Measurements from ENCODE around the gene ERO1A. TPM values are rescaled to one million over a fixed set of nuclear protein-coding genes. Genes with fewer than 3 reads are reported as not detected.

ERO1A gene
- total RNA-seq, 1 donor from 2014 or later = 31.5 TPM

DNA sequence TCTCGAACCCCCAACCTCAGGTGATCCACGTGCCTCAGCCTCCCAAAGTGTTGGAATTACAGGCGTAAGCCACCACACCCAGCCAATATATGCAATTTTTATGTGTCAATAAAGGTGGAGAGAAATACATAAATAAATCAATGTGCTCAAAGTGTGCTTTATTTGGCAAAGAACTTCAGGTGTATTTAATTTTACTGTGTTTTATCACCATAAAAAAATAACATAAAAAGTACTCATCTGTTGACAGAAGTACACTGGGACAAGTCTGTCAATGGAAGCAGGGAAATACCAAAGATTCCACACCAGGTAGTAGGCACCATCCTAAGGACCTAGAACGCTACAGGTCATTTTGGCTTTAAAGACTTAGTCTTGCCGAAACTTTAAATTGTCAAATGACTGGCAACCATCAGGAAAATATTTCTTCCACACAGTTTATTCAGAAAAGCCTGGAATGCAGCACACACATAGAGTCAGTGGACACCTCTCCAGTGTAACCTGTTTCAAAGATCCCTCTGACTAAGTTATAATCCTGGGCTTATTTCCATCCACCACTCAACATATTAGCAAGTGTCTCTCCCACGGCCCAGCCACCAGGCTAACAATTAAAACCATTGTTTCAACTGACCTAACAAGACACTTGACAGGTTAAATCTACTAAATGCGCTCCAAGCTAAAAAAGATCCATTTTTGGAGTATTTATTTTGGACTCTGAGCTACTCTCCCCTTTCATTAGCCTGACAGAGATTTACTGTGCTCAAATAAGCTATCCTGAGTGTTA lies 4.2 kb downstream of the ERO1A start:
- POLR2A ChIA-PET = interaction anchor here (1.2 kb wide), 1 partner anchor 37 kb away, joined by 3 read pairs; no protein-coding TSS in a partner anchor

DNA sequence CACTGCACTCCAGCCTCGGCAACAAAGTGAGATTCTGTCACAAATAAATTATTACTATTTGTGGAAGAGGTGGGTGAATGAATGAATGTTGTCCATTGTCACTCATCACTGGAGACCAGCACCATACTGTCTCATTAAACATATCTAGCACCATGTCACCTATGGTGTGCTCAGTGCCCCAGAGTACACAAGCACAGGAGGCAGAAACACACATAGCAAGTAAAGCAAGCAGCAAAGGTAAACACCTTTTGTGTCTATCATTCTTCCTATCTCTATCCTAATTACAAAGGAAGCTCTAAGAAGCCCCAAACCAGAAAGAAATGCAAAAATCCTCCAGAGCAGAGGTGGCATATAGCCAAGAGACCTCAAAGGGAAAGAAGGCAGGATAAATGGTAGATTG lies 9.2 kb downstream of the ERO1A start:
- POLR2A ChIA-PET = no interaction called here
- H3K36me3 Mint-ChIP-seq (ENCODE audit: low read depth) = peaks cover 1% of the 10 kb centered on the region
- no peaks in the 10 kb centered on the region for H3K9me3 Mint-ChIP-seq
- CTCF ChIA-PET = no interaction called here
- intact Hi-C loops (cut with micrococcal nuclease) = no loop called here
- no peak for ATAC-seq (ENCODE audit: low read depth)
- DNase-seq = no peak
- H3K4me3 Mint-ChIP-seq = no peak overlapping the region
- TF ChIP-seq, protein P1, sequence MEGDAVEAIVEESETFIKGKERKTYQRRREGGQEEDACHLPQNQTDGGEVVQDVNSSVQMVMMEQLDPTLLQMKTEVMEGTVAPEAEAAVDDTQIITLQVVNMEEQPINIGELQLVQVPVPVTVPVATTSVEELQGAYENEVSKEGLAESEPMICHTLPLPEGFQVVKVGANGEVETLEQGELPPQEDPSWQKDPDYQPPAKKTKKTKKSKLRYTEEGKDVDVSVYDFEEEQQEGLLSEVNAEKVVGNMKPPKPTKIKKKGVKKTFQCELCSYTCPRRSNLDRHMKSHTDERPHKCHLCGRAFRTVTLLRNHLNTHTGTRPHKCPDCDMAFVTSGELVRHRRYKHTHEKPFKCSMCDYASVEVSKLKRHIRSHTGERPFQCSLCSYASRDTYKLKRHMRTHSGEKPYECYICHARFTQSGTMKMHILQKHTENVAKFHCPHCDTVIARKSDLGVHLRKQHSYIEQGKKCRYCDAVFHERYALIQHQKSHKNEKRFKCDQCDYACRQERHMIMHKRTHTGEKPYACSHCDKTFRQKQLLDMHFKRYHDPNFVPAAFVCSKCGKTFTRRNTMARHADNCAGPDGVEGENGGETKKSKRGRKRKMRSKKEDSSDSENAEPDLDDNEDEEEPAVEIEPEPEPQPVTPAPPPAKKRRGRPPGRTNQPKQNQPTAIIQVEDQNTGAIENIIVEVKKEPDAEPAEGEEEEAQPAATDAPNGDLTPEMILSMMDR (IDR thresholded peaks at IDR 0.05) = no peak
- H3K27ac Mint-ChIP-seq = no peak overlapping the region
- H3K27me3 Mint-ChIP-seq = no peaks in the 10 kb centered on the region
- peaks cover 31% of the 10 kb centered on the region for H3K4me1 Mint-ChIP-seq

More for the DNA sequence above, 4.2 kb downstream of the ERO1A start:
- no peak for ATAC-seq (ENCODE audit: low read depth)
- Mint-ChIP-seq H3K27me3 (no peaks in the 10 kb centered on the region), H3K27ac (no peak overlapping the region), H3K4me3 (no peak overlapping the region), H3K4me1 (peaks cover 45% of the 10 kb centered on the region), H3K9me3 (no peaks in the 10 kb centered on the region), H3K36me3 (ENCODE audit: low read depth) (peaks cover 6% of the 10 kb centered on the region)
- CTCF ChIA-PET = no interaction called here
- intact Hi-C loops (cut with micrococcal nuclease) = no loop called here
- TF ChIP-seq, protein P1 (IDR thresholded peaks at IDR 0.05) = no peak
- no peak for DNase-seq

DNA sequence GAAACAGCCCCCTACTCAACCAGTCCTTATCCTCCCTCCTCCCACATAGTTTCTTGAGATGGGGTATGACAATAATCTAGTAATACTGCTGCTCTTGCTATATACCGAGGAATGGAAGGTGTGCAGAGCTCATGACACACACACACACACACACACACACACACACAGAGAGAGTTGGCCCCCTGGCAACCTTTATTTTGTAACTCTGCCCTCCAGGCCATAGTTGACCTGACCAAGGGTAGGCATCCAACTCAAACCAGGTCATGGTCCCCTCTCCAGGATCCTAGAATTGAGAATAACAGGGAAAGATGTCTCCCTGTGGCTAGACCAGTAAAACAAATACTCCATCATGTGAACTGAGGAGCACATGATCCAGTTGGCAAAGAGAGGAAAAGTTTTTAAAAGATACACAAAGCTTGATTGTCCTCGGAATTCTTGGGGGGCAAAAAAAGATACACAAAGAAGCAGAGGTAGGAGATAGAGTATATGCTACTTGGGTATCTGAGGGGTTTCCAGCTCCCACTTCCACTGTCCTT lies 11.3 kb downstream of the ERO1A start:
- Mint-ChIP-seq H3K9me3 (no peaks in the 10 kb centered on the region), H3K27ac (no peak overlapping the region), H3K36me3 (ENCODE audit: low read depth) (peaks cover 8% of the 10 kb centered on the region), H3K27me3 (no peaks in the 10 kb centered on the region), H3K4me1 (peaks cover 28% of the 10 kb centered on the region), H3K4me3 (no peak overlapping the region)
- ChIA-PET POLR2A (no interaction called here), CTCF (no interaction called here)
- ATAC-seq (ENCODE audit: low read depth) (no peak), DNase-seq (no peak)
- intact Hi-C loops (cut with micrococcal nuclease) = no loop called here
- TF ChIP-seq, protein P1 (IDR thresholded peaks at IDR 0.05) = no peak

DNA sequence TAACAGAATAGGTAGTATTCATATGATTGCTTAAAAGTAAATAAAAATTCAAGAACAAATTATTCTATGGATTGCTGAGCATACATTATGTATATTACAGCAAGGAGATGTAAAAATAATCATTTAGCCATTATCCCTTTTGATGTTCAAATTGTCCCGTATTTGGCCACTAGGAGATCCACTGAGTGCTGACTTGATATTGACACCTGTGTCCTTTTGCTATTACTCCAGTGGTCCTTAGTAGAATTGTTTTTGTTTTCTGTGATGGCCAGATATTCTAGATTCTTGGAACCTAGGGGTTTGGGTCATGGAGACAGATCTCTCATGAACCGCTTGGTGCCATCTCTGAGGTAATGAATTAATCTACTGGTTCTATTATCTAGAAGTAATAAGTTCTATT lies 16.8 kb downstream of the ERO1A start:
- TF ChIP-seq, protein P1 (IDR thresholded peaks at IDR 0.05) = no peak
- Mint-ChIP-seq H3K4me1 (no peaks in the 10 kb centered on the region), H3K27ac (no peak overlapping the region), H3K4me3 (no peak overlapping the region), H3K27me3 (no peaks in the 10 kb centered on the region), H3K9me3 (no peaks in the 10 kb centered on the region), H3K36me3 (ENCODE audit: low read depth) (peaks cover 39% of the 10 kb centered on the region)
- intact Hi-C loops (cut with micrococcal nuclease) = loop anchor here (2.0 kb wide), 1 partner anchor 16 kb away; the partner anchor contains the start of gene ERO1A
- DNase-seq = no peak
- no peak for ATAC-seq (ENCODE audit: low read depth)
- CTCF ChIA-PET = interaction anchor here (0.8 kb wide), 1 partner anchor 47 kb away, joined by 3 read pairs; no protein-coding TSS in a partner anchor
- POLR2A ChIA-PET = no interaction called here

DNA sequence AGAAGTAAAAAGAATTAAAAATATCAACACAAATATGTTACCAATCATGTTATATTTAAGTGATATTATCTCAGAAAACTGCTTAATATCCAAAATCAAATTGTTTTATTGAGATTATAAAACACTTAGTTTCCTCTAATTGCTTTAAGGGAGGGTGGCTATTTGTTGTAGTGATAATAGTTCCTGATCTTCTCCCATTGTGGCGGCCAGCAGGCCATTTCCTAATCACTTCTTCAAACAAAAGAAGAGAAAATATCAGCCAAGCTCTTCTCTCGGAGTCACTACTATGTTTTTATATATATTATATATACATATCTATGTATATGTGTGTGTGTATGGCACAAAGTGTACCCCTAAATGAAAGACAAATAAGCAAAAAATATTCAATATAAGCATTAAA lies 31.5 kb downstream of the ERO1A start:
- H3K36me3 Mint-ChIP-seq (ENCODE audit: low read depth) = peaks cover 35% of the 10 kb centered on the region
- H3K4me3 Mint-ChIP-seq = no peak overlapping the region
- ChIA-PET CTCF (no interaction called here), POLR2A (no interaction called here)
- no peaks in the 10 kb centered on the region for H3K27me3 Mint-ChIP-seq
- intact Hi-C loops (cut with micrococcal nuclease) = no loop called here
- DNase-seq = no peak
- no peak overlapping the region for H3K27ac Mint-ChIP-seq
- no peak for ATAC-seq (ENCODE audit: low read depth)
- TF ChIP-seq, protein P1 (IDR thresholded peaks at IDR 0.05) = no peak
- no peaks in the 10 kb centered on the region for H3K4me1 Mint-ChIP-seq
- H3K9me3 Mint-ChIP-seq = no peaks in the 10 kb centered on the region
